HG03175 (cell line): ENCODE results near the gene PITRM1.

Experiments used
- ATAC-seq: cut with Tn5 transposase; IDR thresholded peaks from one replicate; pipeline ENCODE4 v1.9.1; 2021; ENCODE audit warnings: mild to moderate bottlenecking, moderate library complexity; ENCODE audit not compliant: unreplicated experiment

PITRM1 gene

DNA sequence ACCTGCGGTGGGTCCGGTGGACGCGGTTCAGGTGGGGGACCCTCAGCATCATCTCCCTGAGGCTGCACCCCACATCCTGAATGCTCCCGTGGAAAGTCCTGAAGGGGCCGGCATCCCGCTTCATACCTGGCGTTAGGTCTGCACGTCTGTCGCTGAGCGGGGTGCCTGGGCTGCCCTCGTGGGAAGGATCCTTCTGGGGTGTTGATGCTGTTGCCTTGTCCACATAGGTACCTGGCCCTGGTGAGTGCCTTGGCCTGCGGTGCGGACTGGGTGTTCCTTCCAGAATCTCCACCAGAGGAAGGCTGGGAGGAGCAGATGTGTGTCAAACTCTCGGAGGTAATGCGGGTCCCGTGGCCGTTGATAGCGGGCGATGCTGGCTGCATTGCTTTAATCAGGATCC lies 67.4 kb downstream of the PITRM1 start:
- ATAC-seq = no peak

GRCh38 chr10:3104251-3104918 lies 68.2 kb downstream of the PITRM1 start:
- no peak for ATAC-seq

GRCh38 chr10:3103646-3104045 lies 68.9 kb downstream of the PITRM1 start:
- ATAC-seq = no peak

DNA sequence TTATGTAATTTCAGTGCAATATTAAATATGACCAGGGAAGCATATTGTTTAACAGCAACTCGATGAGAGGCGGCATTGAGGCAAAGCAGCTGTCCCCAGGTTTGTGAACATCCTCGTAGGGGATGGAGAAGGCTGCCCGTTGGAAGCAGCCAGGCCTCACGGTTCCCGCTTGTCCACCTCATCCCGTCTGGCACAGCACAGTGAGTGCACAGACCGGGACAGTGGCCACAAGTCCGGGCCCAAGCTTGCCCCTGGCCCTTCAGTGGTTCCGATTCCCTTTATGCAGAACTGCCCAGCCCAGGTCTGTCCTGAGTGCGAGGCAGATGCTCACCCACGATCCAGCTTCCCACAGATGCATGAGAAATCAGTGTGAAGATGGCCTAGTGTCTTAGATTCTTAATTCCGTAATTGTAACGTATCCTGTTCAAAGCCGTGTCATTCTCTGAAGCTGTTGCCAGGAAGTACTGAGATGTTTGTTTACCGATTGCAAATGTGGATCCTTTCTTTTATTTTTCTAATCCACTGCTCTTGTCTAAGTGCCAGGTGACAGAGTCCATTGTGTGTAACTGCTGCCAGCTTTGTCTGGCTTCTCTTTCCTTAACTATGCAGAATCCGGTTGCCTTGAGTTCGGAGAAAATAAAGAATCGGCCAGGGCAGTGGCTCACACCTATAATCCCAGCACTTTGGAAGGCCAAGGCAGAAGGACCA lies 69.7 kb downstream of the PITRM1 start:
- ATAC-seq = no peak

DNA sequence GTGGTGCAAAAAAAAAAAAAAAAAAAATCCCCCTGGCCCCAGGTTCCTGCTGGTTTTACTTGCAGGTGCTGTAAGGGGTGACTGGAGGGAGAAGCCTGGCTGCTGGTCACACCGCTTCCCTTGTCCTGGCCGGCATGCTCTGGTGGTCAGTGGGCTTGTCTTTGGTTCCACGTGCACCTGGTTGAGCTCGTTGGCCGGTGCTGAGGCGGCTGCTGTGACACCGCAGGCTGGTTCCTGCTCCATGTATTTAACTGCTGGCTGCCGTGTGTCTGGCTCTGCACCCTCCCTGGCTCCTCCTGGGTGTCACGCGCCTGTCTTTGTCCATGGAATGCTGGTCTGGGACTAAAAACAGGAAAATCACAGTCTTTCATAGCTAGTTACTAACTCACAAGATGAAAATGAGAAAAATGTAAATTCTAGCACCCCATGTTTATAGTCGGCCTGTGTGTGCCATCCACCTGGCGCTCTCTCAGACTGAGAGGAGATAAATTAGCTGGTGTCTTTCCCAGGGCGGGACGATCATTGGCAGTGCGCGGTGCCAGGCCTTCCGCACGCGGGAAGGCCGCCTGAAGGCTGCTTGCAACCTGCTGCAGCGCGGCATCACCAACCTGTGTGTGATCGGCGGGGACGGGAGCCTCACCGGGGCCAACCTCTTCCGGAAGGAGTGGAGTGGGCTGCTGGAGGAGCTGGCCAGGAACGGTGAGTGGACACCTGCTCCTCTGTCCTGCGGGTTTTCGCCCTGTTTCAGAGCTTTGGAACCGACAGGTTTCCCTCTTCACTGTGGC lies 71.5 kb downstream of the PITRM1 start:
- no peak for ATAC-seq

GRCh38 chr10:3100093-3100792 lies 72.3 kb downstream of the PITRM1 start:
- no peak for ATAC-seq

- ATAC-seq = no peak
Measured at GRCh38 chr10:3099291-3100092, 73.1 kb downstream of the PITRM1 start.

DNA sequence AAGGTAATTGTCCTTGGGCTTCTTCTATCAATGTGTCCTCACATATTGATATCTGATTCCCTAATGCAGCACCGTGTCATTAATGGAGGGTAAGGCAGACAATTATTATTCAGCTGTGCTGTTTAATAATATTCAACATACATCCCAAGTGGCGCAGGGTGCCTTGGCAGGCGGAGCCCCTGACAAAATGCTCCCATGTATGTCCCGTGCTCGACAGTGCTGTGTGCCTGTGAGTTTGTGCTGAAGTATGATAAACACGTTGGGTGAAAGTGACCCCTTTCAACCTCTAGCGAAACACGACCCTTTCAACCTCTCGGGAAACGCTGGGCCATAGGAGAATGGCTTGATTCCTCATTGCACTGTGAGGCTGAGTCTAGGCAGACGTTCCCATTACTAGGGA lies 73.9 kb downstream of the PITRM1 start:
- no peak for ATAC-seq

GRCh38 chr10:3097160-3097559 lies 75.4 kb downstream of the PITRM1 start:
- ATAC-seq = no peak

GRCh38 chr10:3096149-3096548 lies 76.4 kb downstream of the PITRM1 start:
- no peak for ATAC-seq

- no peak for ATAC-seq
Measured at GRCh38 chr10:3095373-3096139, 77.0 kb downstream of the PITRM1 start.

DNA sequence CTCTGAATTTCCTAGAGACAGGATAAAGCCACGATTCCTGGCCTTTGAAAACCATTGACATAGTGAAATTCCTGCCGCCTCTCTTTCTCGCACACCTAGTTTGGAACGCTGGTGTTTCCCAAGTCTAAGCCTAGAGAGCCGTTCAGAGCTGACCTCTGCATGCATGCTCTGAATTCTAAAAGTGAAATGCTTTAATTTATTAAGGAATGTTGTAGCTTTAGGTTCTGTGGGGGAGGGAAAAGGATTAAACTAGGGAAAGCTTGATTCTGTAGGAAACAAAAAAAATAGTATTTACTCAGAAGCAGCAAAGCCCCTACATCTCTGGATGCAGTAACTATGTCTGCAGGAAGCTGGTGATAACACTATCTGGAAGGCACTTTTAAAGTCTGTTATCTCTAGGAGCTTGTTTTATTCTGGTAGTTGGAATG lies 78.0 kb downstream of the PITRM1 start:
- no peak for ATAC-seq

- ATAC-seq = no peak
Measured at GRCh38 chr10:3093996-3094395, 78.6 kb downstream of the PITRM1 start.

DNA sequence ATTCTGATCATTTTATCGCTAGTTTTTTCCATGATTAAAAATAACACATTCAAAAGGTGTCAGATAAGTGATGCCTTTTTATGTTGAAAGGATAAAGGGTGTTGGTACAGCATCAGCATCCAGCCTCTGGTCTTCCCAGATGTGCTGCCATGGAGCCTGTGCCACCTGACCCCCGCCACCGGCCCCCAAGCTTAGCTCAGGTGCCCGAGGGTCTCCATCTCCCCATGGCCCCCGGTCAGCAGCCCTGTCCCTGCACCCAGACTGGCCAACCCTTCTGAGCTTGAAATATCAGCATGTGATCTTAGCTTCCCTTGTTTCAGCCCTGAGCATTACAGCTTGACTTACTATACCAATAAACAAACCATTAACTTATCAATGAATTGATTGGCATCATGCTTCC lies 80.7 kb downstream of the PITRM1 start:
- no peak for ATAC-seq

DNA sequence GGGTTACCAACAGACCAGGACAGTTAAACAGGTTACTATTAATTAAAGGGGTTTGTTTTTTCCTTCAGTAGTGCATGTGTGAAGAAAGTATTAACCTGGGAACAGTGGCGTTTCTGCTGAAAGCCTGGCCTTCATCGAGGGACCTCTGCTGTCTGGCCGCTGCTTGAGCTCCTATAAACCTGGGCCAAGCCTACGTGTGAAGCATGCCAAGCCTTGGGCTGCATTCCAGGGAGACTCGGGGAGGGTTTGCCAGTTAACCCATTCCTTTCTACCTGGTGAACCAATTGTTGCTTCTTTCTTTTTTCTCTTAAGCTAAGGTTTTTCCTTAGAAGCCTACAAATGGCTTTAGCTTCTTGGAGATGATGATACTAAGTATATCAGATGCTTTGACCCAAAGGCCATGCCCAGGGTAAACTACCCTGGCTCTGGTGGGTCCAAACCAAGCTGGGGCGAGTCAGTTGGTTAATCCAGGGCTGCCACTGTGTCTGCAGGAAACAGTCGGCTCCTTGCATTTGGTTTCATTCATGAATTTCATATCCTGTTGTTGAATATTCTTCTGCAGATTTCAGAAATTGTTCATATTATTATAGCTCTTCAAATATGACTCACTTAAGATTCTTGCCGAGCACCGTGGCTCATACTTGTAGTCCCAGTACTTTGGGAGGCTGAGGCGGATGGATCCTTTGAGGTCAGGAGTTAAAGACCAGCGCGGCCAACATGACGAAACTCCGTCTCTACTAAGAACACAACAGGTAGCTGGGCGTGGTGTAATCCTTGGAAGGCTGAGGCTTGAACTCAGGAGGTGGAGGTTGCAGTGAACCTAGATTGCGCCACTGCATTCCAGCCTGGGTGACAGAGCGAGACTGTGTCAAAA lies 81.4 kb downstream of the PITRM1 start:
- ATAC-seq = no peak

GRCh38 chr10:3090388-3090787 lies 82.2 kb downstream of the PITRM1 start:
- ATAC-seq = no peak
